Esophagus squamous epithelium (tissue), 5 donors: ENCODE data around the gene CD96. TPM values are rescaled to one million over a fixed set of nuclear protein-coding genes. Genes with fewer than 3 reads are reported as not detected.

Experiments
- DNase-seq: peaks from one replicate; lab custom pipeline; 2025; lab: John Stamatoyannopoulos, UW
- H3K27ac ChIP-seq, 4 donors: fragments of 200-600 bp; sonication (generic); one replicate each; pipeline ENCODE4 v1.5.1; 2016 to 2019; ENCODE audit warnings: mild to moderate bottlenecking in 1 of 4
- H3K27me3 ChIP-seq, 4 donors: fragments of 200-600 bp; sonication (generic); 1 replicate in 3 of 4; 2 replicates in 1 of 4; pipeline versions ENCODE4 v1.5.1 to v1.6.0; 2017 to 2021; ENCODE audit warnings: antibody characterized with exemption in 1 of 4
- H3K36me3 ChIP-seq, 3 donors: fragments of 200-600 bp; sonication (generic); one replicate each; pipeline ENCODE4 v1.5.1; 2016 to 2019
- H3K4me1 ChIP-seq, 3 donors: fragments of 200-600 bp; sonication (generic); one replicate each; pipeline ENCODE4 v1.5.1; 2017 to 2019
- H3K4me3 ChIP-seq, 4 donors: fragments of 200-600 bp; sonication (generic); 1 replicate in 3 of 4; 2 replicates in 1 of 4; pipeline ENCODE4 v1.5.1; 2016 to 2019; ENCODE audit warnings: mild to moderate bottlenecking in 2 of 4, moderate library complexity in 1 of 4
- H3K9me3 ChIP-seq, 3 donors: fragments of 200-600 bp; sonication (generic); one replicate each; pipeline ENCODE4 v1.5.1; 2016 to 2019
- POLR2A ChIP-seq, 4 donors: fragments of 450-650 bp; IDR thresholded peaks; one replicate each; pipeline ENCODE4 v1.6.1; 2017; ENCODE audit warnings: antibody characterized with exemption in 4 of 4, mild to moderate bottlenecking in 4 of 4, moderate library complexity in 3 of 4
- WGBS, 2 donors: methylation state at CpG; one replicate each; pipeline ENCODE4 v1.1.5; 2018; 5-methylcytosine and 5-hydroxymethylcytosine counted together
- intact Hi-C: fragments of 100-400 bp; cut with DNase I; formaldehyde crosslinking; loops from one replicate; pipeline ENCODE4 v1.15.0; 2022
- total RNA-seq, 4 donors: library from RNA; depleted of rRNA; stranded (reverse); fragments of >200 nt; gene quantifications; one replicate each; pipeline ENCODE4 v1.1.0, GENCODE V29; 2016
- TF ChIP-seq, protein P1 (sequence below), 6 experiments: fragments of 450-650 bp in 4 of 6; fragments of 200-600 bp in 2 of 6; sonication (generic) in 2 of 6; IDR thresholded peaks; one replicate each; pipeline ENCODE4 v1.5.1; 2016 to 2019; ENCODE audit warnings: antibody characterized with exemption in 6 of 6, mild to moderate bottlenecking in 4 of 6, moderate library complexity in 4 of 6
- donor health status: DM: yes; HTN: yes; CAD: no.

Gene CD96
- total RNA-seq, 4 donors from 2014 or later: 2.4 to 6.9 (median 2.9) TPM

- Histone ChIP-seq H3K4me1 (peaks cover 0 to 17% (median 0%) of the 10 kb centered on the region in 3 donors), H3K9me3 (no peaks in the 10 kb centered on the region), H3K27me3 (peaks cover 0 to 45% (median 0%) of the 10 kb centered on the region in 4 donors), H3K4me3 (no peak overlapping the region), H3K36me3 (no peaks in the 10 kb centered on the region), H3K27ac (no peak overlapping the region)
- WGBS, 2 donors: 85 to 93% methylated on average over 2 of the region's 2 CpGs
- no peak for DNase-seq
- intact Hi-C loops: no loop called here
- TF ChIP-seq POLR2A (IDR thresholded peaks at IDR 0.05): no peak
- TF ChIP-seq, protein P1, sequence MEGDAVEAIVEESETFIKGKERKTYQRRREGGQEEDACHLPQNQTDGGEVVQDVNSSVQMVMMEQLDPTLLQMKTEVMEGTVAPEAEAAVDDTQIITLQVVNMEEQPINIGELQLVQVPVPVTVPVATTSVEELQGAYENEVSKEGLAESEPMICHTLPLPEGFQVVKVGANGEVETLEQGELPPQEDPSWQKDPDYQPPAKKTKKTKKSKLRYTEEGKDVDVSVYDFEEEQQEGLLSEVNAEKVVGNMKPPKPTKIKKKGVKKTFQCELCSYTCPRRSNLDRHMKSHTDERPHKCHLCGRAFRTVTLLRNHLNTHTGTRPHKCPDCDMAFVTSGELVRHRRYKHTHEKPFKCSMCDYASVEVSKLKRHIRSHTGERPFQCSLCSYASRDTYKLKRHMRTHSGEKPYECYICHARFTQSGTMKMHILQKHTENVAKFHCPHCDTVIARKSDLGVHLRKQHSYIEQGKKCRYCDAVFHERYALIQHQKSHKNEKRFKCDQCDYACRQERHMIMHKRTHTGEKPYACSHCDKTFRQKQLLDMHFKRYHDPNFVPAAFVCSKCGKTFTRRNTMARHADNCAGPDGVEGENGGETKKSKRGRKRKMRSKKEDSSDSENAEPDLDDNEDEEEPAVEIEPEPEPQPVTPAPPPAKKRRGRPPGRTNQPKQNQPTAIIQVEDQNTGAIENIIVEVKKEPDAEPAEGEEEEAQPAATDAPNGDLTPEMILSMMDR (IDR thresholded peaks at IDR 0.05): no peak
These were observed 39.6 kb downstream of the CD96 start for GRCh38 chr3:111581403-111582119.

DNA sequence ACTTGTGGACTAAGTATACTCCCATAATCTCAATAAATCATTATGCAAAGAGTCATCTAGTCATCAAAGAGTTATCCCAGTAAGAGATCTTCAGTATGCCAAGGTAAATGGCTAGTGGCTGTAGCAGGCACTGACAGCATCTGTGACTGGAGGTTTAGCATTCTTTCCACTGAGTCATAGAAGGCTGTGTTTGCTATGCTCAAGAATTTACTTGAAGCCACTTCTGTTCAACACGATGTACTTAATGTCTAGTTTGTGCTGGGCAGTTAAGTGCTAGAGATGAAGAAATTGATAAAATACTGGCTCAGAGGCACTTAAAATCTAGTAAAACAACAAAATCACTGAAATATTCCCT lies 40.1 kb downstream of the CD96 start:
- peaks cover 0 to 18% (median 0%) of the 10 kb centered on the region in 3 donors for H3K4me1 ChIP-seq
- intact Hi-C loops: no loop called here
- DNase-seq: no peak
- H3K4me3 ChIP-seq: no peak overlapping the region
- H3K27ac ChIP-seq: no peak overlapping the region
- peaks cover 0 to 49% (median 0%) of the 10 kb centered on the region in 4 donors for H3K27me3 ChIP-seq
- no peaks in the 10 kb centered on the region for H3K36me3 ChIP-seq
- 38 to 50% methylated on average over 1 of the region's 1 CpG for WGBS, 2 donors
- H3K9me3 ChIP-seq: no peaks in the 10 kb centered on the region
- TF ChIP-seq, protein P1 (IDR thresholded peaks at IDR 0.05): peak in 1 of 6 experiments; percentile 14
- no peak for TF ChIP-seq POLR2A (IDR thresholded peaks at IDR 0.05)

DNA sequence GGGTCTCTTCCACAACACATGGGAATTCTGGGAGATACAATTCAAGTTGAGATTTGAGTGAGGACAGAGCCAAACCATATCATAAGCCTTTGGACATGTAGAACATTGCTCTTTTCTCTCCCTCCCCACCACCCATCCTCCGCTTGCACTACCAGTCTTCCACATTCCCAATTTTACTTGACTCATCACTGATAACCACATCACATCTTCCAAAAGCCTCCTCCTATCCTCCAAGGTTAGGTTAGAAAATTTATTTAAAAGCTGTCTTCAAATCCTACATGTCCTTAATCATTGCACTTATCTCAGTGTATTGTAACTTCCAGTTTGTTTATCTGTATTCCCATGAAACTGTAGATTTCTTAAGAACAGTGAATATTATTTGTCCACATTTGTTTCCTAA lies 42.7 kb downstream of the CD96 start:
- no peak for TF ChIP-seq POLR2A (IDR thresholded peaks at IDR 0.05)
- TF ChIP-seq, protein P1 (IDR thresholded peaks at IDR 0.05): no peak
- Histone ChIP-seq H3K9me3 (no peaks in the 10 kb centered on the region), H3K27me3 (peaks cover 0 to 56% (median 0%) of the 10 kb centered on the region in 4 donors), H3K4me3 (no peak overlapping the region), H3K36me3 (no peaks in the 10 kb centered on the region), H3K4me1 (peaks cover 0 to 33% (median 6%) of the 10 kb centered on the region in 3 donors), H3K27ac (no peak overlapping the region)
- no peak for DNase-seq
- intact Hi-C loops: no loop called here
- 62 to 77% methylated on average over 1 of the region's 1 CpG for WGBS, 2 donors

DNA sequence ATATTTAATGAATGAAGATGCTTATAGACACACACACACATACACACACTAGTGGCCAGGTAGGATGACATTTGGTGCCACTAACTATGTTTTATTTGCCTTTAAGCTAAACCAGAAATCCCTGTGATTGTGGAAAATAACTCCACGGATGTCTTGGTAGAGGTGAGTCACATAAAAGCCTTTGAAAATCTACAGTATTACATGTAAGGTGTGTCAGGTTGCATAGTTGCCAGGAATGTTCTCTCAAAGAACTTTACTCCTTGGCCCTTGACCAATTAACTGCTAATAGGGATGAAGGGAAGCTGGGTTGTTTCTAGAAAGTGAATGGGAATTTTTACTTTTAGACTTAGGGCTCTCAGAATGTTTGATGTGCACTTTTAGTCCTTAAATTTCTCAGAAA lies 43.2 kb downstream of the CD96 start:
- intact Hi-C loops: no loop called here
- WGBS, 2 donors: 38 to 69% methylated on average over 1 of the region's 1 CpG
- Histone ChIP-seq H3K9me3 (no peaks in the 10 kb centered on the region), H3K36me3 (no peaks in the 10 kb centered on the region), H3K4me3 (no peak overlapping the region), H3K27me3 (peaks cover 0 to 56% (median 0%) of the 10 kb centered on the region in 4 donors), H3K4me1 (peaks cover 0 to 37% (median 8%) of the 10 kb centered on the region in 3 donors), H3K27ac (no peak overlapping the region)
- DNase-seq: no peak
- TF ChIP-seq, protein P1 (IDR thresholded peaks at IDR 0.05): no peak

GRCh38 chr3:111588527-111588926 lies 46.5 kb downstream of the CD96 start:
- H3K4me3 ChIP-seq: no peak overlapping the region
- peaks cover 0 to 23% (median 0%) of the 10 kb centered on the region in 4 donors for H3K27me3 ChIP-seq
- H3K27ac ChIP-seq: peak overlapping the region in 2 of 4 donors; percentile 9 to 56
- no peak for DNase-seq
- intact Hi-C loops: no loop called here
- TF ChIP-seq, protein P1 (IDR thresholded peaks at IDR 0.05): no peak
- TF ChIP-seq POLR2A (IDR thresholded peaks at IDR 0.05): no peak
- peaks cover 0 to 45% (median 8%) of the 10 kb centered on the region in 3 donors for H3K4me1 ChIP-seq
- no peaks in the 10 kb centered on the region for H3K9me3 ChIP-seq
- H3K36me3 ChIP-seq: no peaks in the 10 kb centered on the region
